Left renal pelvis (tissue), 4 donors: Measurements from ENCODE around the gene NAA35. TPM values are rescaled to one million over a fixed set of nuclear protein-coding genes. Genes with fewer than 3 reads are reported as not detected.
"Not testable (repeated sequence)": the region's sequence is repeated elsewhere in the genome, so short reads cannot be mapped to it uniquely, and the experiment has no call there.

Experiments used
- DNase-seq, 4 donors: peaks; one replicate each; pipeline ENCODE4 v3.0.0-alpha.2; 2013; ENCODE audit warnings: low read depth in 4 of 4, low spot score in 3 of 4
- polyA plus RNA-seq, 4 donors: library from polyadenylated mRNA; unstranded; fragments of 120-200 nt; gene quantifications; one replicate each; pipeline ENCODE4 v1.2.1, GENCODE V29; 2013; ENCODE audit not compliant: insufficient read length in 4 of 4

Gene NAA35
- polyA plus RNA-seq, 4 donors = 22.6 to 36.7 (median 34.3) TPM

DNA sequence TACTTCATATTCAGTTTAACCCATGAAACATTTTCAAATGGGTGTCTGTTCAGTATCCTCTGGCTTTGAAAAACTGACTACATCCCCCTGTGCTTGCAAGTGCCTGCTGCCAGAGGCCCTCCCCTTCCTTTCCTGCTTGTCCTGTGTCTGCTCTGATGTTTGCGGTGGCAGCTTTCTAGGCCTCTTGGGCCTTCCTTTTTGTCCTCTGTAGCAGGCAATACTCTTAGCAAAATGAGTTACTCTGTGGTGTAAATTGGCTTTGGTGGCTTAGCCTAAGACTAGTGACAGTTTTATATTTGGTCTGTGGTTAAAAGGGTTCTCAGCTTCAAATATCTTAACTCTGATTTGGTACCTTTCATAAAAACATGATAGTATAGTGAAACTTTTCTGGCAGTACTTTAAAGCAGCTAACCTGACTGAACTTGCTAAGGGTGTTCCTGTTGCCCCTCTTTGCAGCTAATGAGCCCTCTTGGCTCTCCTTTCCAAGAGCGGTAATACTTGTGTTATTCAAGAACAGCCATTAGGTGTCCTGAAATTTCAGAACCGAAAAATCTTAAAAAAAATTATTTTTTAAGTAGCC is 81.8 kb downstream of the NAA35 start:
- DNase-seq = no peak

DNA sequence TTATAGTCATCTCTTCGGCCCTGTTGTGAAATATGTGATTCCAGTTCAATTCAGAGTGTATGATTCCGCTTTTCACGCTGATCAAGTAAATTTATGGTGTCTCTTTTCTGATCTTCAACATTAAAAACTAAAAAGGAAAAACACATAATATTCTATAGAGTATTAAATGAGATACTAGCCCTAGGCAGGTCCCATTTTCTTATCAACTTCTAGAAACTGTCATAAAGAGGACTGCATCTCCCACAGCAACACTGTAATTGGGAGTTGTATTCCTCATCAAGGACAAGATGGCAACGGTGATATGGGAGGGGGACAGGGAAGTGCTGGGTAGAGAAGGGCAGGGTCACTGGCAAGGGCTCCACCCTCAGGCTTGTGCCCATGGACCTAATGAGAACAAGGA is 86.8 kb downstream of the NAA35 start:
- no peak for DNase-seq

DNA sequence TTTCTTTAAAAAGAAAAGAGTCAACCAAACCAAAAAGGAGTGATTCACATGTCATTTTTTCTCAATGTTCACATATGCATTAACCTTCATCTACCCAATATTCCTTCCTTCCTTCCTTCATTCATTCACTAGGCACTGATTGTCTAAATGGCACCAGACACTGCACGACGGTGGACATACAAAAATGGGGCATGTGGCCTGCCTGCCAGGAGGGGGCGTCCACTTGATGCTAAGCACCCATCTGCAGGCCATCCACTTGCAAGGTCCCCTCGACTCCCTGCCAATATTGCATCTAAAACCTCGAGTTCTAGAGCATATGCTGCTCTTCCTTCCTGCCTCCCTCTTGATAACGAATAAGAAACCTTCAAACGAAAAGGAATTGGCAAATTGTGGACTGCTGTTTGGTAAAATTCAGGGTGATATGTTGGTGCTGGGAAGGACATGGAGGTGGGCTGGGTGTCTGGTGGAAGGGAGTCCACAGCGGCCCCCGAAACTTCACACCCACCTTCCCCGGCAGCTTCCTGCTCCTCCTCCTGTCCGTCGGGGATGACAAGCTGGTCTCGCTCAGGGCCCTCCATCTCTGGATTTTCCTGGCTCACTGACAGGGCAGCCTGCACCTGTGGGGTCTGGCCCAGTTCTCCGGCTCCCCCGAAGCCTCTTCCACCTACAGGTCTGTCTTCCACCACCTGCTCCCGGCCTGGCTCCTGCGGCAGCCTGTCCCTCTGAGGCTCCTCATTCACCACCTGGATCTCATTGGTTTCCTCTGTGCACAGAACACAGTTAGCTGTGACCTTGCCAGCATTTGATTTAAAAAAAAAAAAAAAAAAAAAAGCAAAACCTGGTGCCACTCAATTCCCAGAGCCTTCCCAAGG is 94.2 kb downstream of the NAA35 start:
- DNase-seq = no peak

DNA sequence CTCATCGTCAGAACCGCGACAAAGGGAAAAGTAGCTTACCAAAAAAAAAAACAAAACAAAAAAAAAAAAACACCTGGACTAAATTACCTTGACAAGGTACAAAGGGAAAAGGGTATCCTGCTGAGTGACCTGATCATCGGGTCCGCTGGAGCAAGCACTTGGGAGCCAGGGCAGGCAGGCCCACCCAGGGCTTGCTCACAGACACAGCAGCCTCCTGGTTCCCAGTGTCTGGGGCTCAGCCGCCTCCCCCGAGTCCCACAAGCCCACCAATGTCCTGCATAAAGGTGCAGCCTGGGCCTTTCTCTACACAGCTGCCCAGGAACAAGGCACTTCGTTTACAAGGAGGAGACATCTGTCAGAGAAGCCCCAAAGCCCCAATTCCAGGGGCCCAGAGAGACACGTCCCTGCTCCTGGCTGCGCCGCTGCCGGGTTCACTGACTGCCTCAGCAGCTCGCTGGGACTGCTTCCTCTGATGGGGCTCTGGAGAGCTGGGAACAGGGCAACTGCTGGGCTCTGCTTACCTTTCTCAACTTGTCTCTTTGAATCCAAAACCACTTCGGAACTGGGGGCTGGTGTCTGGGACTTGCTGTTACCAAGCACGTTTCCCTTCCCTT is 95.0 kb downstream of the NAA35 start:
- no peak for DNase-seq

DNA sequence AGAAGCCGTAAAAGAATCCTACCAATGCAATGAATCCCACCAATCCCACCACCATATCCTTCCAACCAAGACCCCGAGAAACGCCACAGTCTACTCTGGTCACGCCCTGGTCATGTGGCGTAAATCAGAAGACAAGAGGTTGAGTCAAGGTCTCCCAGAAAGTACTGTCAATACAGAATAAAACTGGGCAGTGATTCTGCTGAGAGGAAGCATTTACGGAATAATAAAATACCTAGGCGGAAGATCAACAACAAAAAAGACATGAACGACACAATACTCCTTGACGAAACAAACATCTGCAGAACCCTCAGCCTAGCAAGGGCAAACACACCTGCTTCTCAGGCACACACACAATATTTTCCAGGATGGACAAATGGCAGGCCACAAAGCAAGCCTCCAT is 95.6 kb downstream of the NAA35 start:
- no peak for DNase-seq

DNA sequence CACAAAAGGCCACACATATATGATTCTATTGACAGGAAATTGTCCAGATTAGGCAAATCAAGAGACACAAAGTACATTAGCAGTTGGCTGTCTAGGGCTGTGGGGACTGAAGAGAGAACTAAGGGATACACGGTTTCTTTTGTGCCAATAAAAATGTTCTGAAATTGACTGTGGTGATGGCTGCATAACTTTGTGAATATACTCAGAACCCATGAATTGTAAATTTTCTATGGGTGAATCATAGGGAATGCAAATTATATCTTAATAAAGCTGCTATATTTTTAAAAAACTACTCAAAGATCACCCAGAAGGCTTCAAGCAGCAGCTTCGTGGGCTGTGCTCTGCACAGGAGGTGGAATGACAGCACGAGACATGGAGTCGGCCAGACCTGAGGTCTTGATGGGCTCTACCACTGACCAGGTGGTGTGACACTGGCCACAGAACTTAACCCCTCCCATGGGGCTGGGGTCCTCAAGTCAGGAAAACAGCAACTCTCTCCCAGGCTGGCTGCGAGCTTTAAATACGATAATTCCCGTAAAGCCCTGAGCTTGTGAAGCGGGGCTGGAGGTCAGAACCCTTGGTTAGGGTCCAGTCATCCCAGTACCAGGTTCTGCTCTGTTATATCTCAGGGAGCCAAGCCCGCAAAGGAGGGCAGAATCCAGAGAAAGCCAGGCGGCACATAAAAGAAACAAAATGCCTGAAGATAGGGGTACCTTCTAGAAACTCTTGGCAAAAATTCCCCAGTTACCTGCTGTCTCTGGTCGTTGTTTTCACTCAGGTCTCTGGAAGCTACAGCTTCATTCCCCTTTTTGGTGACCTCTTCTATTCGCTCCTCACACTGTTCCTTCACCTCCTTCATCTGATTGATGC is 99.3 kb downstream of the NAA35 start:
- no peak for DNase-seq

DNA sequence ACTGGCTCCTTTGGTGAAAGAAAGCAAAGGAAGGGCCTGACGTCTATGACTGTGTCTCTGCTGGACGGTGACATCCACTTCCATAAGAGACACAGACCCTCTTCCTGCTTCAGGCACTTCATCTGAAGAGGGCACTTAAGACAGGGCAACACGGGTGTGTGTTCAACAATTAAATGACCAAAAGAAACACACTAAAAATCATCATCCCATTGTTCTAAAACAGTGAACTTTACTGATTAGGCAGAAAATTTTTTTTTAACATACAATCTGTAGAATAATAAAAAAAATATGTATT is 99.9 kb downstream of the NAA35 start:
- no peak for DNase-seq

DNA sequence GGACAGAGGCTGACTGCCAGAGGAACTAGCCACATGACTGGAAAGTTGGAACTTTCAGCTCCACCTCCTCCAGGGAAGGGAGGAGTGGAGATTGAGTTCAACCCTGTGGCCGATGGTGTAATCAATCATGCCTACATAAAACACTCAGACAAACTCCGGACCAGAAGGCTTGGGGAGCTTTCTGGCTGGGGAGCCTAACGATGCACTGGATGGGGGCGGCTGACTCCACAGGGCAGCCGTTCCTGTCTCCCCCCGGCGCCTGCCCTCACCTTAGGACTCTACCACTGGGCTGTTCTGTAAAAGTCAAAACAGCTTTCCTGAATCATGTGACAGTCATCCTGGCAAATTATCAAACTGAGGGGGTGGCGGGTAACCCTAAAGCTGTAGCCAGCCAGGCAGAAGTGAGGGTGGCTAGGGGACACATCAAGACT is 100.4 kb downstream of the NAA35 start:
- DNase-seq = peak; percentile 57 to 75 (median 60)

DNA sequence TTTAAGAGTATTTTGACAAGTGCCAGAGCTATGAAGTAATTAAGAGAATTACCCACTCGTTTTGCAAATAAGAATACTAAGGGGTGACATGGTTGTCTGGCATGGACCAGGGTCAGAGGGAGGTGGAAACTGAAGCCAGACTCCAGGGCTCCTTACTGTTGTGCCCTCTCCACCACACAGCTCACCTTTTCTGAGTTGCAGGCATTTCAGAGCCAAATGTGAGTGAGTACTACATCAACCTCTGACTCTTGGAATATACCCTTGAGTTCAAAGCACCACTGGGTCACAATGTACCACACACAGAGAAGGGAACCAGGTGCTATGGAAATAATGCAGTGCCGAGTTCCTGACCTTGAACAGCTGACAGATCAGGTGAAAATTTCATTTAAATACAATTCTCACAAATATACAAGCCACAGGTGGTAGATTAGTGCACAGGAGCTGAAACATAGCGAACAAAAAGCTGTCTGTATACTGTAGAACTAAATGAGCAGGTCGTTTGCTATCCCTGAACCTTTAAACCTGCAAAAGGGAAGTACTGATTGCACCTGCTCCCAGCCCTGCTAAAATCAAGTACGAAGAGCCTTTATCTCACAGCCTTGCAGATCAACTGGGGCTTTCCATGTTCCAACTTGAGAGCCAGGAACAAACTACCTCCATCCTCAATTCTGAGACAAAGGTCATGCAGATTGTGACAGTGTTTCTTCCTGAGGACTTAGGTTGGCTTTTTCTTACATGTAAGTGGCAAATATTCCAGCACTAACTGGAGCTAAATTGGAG is 101.4 kb downstream of the NAA35 start:
- DNase-seq = no peak

DNA sequence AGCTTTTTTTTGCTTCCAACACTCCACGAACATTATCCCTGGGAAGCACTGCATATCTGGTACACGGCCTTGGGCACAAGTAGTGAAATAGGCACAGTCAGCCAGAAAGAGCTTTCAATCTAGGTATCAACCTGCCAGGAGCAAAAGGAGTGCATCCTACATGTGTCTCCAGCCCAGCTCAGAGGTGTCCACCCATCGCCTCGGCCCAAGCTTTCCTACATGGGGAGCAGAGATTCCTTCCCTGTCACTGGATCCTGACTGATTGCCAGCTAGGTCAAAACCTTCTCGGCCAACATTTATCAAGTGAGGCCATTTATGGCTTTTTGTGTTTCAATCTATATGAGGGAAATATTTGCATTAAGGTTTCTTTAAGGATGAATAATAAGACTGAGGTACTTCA is 102.6 kb downstream of the NAA35 start:
- no peak for DNase-seq

DNA sequence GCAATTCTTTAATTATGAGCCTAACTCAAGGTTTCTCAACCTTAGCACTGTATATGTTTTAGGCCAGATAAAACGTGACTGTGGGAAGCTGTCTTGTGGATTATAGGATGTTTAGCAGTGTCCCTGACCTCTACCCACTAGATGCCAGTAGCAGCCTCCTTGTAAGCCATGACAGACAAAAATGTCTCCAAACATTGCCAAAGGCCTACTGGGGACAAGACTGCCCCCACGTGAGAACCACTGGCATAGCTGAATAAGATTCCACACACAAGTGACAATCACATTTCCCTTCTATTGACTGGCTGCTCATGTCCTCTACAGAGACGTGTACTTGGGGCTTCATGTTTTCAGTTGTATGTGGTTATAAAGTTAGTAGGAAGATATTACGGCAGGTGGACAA is 103.1 kb downstream of the NAA35 start:
- no peak for DNase-seq

DNA sequence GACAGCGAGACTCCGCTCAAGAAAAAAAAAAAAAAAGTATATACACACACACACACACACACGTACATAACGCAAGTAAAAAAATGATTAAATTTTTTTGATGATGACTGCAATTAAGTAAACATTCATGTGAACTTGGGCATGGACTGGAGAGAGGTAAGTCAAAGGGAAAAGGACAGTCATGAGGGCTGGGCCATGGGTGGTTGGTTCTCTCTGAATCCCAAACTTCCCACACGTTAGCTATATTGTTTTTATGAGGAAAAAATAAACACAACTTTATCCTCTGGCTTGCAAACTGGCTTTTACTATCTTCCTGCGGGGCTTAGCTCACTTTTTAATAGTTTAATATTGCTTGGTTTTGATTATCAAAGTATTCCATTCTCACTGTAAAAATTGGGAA is 104.7 kb downstream of the NAA35 start:
- no peak for DNase-seq

DNA sequence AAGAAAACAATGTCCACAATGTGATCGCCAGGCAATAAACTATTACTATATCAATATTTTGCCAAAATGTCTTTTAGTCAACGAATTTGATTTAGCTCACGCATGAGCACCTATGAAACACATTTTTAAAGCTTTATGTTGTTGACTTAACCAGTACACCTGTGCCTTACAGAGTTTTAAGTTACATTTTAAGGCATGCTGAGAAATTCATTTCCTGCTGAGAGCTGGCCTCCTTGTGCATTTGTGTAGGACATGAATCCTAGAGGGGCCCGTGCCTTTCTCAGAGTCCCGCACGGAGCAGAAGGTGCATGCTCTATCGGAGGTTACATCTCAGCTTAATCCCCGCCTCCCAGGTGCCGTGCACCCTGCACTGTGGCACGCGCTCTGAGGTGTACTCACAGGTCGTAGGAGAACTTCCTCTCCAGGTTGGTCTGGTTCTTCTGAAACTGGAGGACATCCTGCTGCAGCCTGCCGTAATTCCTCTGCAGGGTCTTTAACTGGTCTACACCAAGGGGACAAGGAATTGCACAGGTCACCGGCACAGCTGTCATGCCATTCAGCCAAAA is 105.2 kb downstream of the NAA35 start:
- no peak for DNase-seq

DNA sequence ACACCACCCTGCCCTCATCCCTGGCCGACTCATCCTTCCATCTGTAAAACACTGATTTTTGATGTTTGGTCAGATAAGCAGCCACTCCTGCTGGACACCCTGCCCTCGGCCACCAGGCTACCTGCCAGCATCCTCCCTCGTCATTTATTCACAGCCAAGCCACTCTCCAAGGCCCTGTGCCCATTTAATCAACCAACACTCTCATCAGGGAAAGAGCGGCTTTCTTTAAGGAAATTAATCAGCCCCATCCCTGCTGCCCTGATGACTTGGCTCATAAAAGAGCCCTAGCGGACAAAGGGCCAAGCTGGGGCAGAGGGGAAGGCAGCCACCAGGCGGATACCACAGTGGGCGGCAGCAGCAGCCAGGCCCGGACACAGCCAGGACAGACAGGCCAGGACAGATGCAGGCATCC is 106.0 kb downstream of the NAA35 start:
- DNase-seq = no peak

DNA sequence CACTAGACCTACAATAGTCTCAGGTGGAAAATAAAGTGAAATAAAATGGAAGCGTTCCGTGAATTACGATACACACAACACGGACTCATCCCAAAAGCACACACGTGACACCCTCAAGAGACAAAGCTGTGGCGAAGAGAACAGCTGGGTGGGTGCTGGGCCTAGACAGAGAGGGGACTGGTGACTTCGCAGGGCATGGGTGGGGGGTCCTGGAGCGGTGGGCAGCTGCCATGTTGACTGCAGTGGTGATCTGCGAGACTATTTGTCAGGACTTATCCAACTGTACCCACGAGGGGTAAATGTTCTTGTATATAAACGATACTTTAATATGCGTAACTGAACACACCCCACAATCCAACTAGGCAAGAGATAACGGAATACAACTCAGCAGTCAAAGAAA is 106.4 kb downstream of the NAA35 start:
- no peak for DNase-seq

DNA sequence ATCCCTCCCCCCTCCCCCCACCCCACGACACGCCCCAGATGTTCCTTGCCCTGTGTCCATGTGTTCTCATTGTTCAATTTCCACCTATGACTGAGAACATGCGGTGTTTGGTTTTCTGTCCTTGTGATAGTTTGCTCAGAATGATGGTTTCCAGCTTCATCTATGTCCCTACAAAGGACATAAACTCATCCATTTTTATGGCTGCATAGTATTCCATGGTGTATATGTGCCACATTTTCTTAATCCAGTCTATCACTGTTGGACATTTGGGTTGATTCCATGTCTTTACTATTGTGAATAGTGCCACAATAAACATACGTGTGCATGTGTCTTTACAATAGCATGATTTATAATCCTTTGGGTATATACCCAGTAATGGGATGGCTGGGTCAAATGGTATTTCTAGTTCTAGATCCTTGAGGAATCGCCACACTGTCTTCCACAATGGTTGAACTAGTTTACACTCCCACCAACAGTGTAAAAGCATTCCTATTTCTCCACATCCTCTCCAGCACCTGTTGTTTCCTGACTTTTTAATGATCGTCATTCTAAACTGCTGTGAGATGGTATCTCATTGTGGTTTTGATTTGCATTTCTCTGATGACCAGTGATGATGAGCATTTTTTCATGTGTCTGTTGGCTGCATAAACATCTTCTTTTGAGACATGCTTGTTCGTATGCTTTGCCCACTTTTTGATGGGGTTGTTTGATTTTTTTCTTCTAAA is 107.2 kb downstream of the NAA35 start:
- DNase-seq = not testable (repeated sequence)

DNA sequence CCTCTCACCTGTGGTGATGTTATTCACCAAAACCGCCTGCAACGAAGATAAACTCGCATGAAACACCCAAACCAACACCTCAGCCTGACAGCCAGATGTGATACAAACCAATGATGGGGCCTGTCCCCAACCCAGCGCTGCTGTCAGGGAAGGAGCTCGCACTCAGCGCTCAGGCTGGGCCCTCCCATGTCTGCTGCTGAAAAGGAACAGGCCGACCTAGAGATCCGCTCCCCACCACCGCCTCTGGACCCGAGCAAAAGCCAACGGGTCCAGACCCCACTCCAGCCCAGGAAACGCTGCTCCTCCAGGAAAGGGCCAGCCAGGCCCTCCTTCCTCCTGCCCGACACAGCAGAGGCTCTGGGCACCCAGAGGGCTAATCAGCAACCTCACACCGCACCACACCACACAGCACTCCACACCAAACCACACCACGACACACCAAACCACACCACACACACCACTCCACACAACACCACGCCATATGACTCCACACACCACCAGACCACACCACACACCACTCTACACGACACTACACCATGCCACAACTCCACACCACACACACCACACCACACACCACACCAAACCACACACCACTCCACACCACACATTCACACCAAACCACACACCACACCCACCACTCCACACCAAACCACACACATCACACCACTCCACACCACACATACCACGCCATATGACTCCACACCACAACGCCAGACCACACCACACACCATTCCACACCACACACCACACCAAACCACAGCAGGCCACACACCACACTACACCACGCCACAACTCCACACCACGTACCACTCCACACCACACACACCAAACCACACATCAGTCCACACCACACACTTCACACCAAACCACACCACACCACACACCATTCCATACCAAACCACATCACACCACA is 111.9 kb downstream of the NAA35 start:
- no peak for DNase-seq

DNA sequence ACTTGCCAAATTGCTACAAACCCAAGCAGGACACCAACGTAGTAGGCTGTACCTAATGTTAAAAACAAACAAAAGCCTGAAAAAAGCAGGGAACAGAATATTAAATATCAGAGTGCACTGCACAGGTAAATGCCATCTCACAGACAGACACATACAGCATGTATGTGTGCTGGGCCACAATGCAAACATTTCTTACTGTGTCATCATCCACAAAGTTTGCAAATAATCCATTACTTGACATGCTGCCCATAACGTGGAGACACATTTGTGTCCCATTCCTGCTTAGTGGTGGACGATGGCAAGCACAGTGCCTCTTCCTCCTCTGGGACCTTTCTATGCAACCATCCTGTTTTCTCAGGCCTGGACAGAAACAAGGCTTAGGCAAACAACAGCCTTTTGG is 113.7 kb downstream of the NAA35 start:
- DNase-seq = no peak
